Esophagus muscularis mucosa (tissue), 4 donors: ENCODE results near the gene NRXN3.

Experiments used
- CTCF ChIP-seq, 3 experiments: fragments of 200-600 bp in 2 of 3; fragments of 450-650 bp in 1 of 3; sonication (generic) in 2 of 3; IDR thresholded peaks; one replicate each; pipeline ENCODE4 v1.5.1; 2017 to 2019; ENCODE audit warnings: antibody characterized with exemption in 3 of 3, mild to moderate bottlenecking in 2 of 3, moderate library complexity in 1 of 3
- EP300 ChIP-seq: sonication (generic); formaldehyde crosslinking; IDR thresholded peaks from one replicate; pipeline ENCODE4 v1.6.1; 2017; ENCODE audit warnings: antibody characterized with exemption
- POLR2A ChIP-seq: fragments of 450-650 bp; IDR thresholded peaks from one replicate; pipeline ENCODE4 v1.6.1; 2017; ENCODE audit warnings: antibody characterized with exemption, moderate library complexity, mild to moderate bottlenecking, low read depth
- POLR2AphosphoS5 ChIP-seq, 2 donors: sonication (generic); formaldehyde crosslinking; IDR thresholded peaks; one replicate each; pipeline ENCODE4 v1.6.1; 2017; ENCODE audit warnings: antibody characterized with exemption in 2 of 2

DNA sequence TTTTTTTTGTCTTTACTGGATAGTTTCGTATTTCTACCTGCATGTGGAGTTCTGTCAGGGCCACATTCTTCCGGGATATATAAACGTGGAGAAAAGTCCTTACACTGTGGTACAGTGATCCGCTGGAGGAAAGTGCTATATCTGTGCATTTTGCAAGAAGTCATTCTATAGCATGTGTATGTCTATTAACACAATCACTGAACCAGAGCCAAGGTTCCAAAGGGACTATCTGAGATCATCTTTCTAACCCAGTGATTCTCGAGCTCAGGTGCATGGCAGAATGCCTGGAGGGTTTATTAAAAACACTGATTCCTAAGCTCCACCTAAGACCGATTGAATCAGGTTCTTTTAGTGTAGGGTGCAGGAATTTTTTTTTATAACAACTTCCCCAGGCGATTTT lies 354.0 kb downstream of the NRXN3 start:
- TF ChIP-seq CTCF (IDR thresholded peaks at IDR 0.05), result no peak
- no peak for TF ChIP-seq POLR2A
- no peak for TF ChIP-seq POLR2AphosphoS5 (IDR thresholded peaks at IDR 0.05)
- no peak for TF ChIP-seq EP300
